WI38 (cell line): Measurements from ENCODE around the gene HOOK2.

Experiments used
- H3K4me3 ChIP-seq: 2 replicates; pipeline ENCODE4 v1.5.1; 2011; ENCODE audit warnings: low read depth, mild to moderate bottlenecking, control low read depth, low read length
- TF ChIP-seq, protein P1 (sequence below): IDR thresholded peaks from 2 replicates; pipeline ENCODE4 v1.5.1; 2012; ENCODE audit warnings: low read depth, mild to moderate bottlenecking, control low read depth, low read length

Gene HOOK2

GRCh38 chr19:12783291-12783848 lies 8.0 kb upstream of the HOOK2 start:
- TF ChIP-seq, protein P1, sequence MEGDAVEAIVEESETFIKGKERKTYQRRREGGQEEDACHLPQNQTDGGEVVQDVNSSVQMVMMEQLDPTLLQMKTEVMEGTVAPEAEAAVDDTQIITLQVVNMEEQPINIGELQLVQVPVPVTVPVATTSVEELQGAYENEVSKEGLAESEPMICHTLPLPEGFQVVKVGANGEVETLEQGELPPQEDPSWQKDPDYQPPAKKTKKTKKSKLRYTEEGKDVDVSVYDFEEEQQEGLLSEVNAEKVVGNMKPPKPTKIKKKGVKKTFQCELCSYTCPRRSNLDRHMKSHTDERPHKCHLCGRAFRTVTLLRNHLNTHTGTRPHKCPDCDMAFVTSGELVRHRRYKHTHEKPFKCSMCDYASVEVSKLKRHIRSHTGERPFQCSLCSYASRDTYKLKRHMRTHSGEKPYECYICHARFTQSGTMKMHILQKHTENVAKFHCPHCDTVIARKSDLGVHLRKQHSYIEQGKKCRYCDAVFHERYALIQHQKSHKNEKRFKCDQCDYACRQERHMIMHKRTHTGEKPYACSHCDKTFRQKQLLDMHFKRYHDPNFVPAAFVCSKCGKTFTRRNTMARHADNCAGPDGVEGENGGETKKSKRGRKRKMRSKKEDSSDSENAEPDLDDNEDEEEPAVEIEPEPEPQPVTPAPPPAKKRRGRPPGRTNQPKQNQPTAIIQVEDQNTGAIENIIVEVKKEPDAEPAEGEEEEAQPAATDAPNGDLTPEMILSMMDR = no peak
- no peak overlapping the region for H3K4me3 ChIP-seq

GRCh38 chr19:12782424-12783290 lies 7.3 kb upstream of the HOOK2 start:
- TF ChIP-seq, protein P1 = no peak
- peak overlapping the region; percentile 53 for H3K4me3 ChIP-seq

- peak overlapping the region; percentile 53 for H3K4me3 ChIP-seq
- TF ChIP-seq, protein P1 = no peak
Measured at GRCh38 chr19:12782174-12782423, 6.7 kb upstream of the HOOK2 start.

- peak overlapping the region; percentile 64 for H3K4me3 ChIP-seq
- TF ChIP-seq, protein P1 = no peak
Measured at GRCh38 chr19:12779162-12779993, 4.0 kb upstream of the HOOK2 start.

DNA sequence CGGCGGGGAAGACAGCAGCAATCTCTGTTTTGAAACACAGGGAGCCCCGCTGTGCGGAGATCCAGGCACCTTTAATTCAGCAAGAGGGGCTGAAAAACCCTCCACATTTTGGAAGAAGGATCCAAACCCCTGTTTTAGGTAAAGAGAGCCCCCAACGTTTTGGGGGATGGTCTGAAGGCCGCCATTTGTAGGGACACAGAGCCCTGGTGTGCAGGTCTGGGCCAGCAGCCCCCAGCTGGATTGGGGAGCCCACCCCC lies 3.5 kb upstream of the HOOK2 start:
- peak overlapping the region; percentile 64 for H3K4me3 ChIP-seq

GRCh38 chr19:12778017-12778904 lies 2.9 kb upstream of the HOOK2 start:
- H3K4me3 ChIP-seq = peak overlapping the region; percentile 64
- TF ChIP-seq, protein P1 = no peak

More for the DNA sequence above, 3.5 kb upstream of the HOOK2 start:
- TF ChIP-seq, protein P1 = no peak
